Activated CD8-positive, alpha-beta memory T cell treated with anti-CD3 and anti-CD28 coated beads, Interleukin-2, amount 50 U/mL, for 24 hours (primary cell): ENCODE measurements around the gene COL4A2.
"Not testable (repeated sequence)": the region's sequence is repeated elsewhere in the genome, so short reads cannot be mapped to it uniquely, and the experiment has no call there.

Source experiments
- DNase-seq: peaks from one replicate; pipeline ENCODE4 v3.0.0-alpha.2; 2020; ENCODE audit errors: extremely low read depth

Gene COL4A2

DNA sequence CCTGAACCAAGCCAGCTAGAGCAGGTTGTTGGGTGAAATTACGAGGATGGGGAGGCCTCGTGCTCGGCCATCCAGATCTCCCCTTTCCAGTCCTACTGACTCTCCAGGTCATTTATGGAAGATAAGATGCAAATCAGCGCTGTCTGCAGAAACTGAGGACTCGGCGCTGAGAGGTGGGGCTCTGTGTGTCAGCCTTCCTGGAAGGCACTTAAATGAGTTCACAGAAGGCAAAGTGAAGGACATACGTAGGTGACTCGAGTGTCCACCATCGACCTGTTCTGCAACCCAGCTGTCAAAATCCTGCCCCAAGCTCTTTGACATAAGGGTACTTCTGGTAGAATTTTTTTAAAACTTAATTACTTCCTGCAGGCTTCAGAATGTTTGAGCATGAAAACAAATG, 168.0 kb downstream of the COL4A2 start:
- no peak for DNase-seq

DNA sequence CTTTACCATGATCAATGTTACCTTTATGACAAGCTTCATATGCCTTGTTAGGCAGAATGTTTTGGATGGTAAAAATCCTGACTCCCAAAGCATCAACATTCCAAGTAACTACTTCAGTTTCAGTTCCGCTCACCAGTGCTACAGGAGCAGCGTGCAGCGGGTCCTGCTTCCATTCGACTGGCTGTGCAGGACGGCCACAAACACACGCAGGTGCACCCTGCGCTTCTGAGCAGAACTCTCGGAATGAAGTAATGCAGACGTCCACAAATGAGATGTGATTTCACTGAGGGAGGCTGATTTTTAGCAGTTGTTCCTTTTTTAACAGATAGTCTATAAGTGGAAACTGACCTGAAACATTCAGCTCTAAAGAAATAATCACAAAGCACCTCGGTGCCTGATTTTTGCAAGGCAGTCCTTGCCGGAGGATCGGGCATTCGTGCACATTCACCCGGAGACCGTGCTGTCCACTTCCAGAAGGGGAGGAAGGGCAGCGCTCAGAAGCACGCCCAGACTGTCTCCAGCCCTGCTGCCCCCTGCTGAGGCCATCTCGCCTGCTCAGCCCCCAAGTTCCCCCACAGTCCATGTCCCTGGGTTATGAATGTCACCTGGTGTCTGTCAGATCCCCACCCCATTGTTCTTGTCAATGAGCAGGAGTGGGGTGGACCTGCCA, 168.6 kb downstream of the COL4A2 start:
- DNase-seq, result no peak

DNA sequence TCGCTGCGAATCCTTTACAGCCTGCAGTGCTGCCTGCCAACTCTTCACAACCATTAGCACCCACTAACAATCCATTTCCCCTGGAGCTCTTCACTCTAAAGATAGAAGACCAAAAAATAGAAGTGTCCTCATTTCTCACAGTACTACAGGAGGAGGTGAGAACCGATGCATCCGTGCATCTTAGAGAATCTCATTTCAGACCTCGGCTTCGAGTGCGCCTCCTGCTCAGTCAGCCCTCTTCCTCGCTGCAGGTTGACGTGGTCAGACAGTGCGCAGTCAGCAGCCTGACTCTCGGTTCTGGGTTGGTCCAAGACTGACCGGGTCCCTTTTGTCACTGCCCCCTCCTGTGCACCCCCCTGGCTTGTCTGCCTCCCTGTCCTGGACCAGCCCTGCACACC, 169.1 kb downstream of the COL4A2 start:
- no peak for DNase-seq

DNA sequence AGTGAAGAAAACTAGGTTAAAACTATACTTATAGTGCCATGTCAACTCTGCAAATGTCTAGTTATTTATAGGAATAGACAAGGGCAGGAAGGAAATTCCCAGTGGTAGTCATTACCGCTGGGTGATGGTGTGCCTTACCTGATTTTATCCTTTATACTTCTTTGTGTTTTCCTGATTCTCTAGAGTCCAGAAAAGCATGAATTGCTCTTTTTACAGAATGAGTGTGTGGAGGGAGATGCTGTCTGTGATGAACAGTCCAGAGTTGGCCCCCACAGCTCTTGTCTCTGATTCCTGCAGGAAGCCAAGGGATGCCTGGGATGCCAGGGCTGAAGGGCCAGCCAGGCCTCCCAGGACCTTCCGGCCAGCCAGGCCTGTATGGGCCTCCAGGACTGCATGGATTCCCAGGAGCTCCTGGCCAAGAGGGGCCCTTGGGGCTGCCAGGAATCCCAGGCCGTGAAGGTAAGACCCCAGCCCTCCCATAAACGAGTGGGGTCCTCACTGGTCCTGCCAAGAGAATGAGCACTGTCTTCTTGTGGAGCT, 170.7 kb downstream of the COL4A2 start:
- no peak for DNase-seq

DNA sequence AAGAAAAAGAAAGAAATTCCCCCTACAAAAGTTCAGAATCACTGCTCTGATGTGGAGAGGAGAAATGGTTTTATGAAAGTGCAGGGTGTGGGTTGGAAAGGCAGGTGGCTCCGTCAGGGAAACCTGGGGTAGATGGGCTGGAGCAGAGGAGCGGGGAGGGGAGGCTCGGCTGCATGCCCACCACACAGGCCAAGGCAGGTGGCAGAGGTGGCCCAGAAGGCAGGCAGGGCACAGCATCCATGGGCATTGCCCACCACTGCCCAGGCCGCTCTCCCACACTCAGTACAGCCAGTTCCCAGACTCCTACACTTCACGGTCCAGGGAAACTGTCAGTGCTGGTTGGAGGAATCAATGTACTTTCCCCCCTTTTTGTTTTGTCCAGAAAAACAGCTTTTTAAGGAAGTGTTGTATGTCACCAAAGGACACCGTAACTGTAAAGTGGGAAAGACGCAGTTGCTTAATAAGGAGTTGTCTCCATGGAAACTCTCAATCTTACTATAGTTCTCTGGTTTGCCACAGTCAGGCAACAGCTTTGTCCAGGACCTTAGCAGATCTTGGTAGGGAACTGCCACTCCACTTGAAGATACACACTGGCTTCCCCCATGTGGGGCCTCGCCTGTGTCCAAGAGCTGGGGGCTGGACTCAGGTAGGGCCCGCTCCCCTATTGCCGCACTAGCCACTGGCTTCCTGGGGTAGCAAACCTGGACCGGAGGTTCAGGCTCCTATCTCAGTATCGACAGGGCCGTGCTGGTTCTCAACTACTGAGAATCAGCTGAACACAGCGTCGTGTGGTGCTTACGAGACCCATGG, 171.5 kb downstream of the COL4A2 start:
- DNase-seq, result no peak

DNA sequence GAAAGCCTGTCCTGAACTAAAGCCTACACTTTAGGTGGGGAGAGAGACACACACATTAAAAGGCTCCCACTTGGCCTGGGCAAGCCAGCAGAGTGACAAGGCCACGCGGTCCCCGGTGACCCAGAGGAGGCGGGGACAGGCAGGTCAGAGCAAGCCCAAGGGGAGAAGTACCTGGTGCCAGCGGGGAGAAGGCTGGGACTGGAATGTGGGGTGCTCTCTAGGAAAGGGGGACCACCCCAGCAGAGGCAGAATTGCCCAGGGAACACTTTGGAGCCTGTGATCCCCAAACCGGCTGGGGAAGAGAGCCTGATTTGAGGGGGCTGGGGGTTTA, 172.1 kb downstream of the COL4A2 start:
- DNase-seq, result no peak

DNA sequence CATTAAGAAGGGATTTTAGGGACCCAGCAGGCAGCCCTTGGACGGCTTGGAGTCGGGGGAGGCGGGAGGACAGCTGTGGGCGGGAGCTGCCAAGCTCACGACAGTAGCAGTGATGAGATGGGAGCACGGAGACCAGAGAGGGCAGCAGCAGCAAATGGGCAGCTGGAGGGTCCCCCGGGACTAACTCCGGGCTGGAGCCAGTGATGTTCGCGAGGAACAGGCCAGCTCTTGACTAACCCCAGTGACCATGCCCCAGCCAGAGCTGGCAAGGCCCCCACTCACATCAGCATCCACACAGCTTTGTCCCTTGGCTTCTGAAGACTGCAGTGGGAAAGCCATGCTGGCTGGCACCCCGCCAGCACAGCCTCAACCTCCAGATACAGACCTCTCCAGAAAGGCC, 172.6 kb downstream of the COL4A2 start:
- DNase-seq, result no peak

DNA sequence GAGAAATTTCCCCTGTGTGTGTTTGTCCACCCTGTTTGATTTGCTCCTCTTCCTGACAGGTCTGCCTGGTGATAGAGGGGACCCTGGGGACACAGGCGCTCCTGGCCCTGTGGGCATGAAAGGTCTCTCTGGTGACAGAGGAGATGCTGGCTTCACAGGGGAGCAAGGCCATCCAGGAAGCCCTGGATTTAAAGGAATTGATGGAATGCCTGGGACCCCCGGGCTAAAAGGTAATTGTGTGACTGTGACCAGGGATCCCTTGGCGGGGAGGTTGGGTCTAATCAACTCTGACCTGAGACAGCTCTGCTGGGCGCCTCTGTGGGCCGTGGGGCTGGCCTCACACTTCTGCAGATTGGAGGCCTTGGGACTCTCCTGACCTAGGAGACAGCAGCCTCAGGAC, 173.1 kb downstream of the COL4A2 start:
- no peak for DNase-seq

DNA sequence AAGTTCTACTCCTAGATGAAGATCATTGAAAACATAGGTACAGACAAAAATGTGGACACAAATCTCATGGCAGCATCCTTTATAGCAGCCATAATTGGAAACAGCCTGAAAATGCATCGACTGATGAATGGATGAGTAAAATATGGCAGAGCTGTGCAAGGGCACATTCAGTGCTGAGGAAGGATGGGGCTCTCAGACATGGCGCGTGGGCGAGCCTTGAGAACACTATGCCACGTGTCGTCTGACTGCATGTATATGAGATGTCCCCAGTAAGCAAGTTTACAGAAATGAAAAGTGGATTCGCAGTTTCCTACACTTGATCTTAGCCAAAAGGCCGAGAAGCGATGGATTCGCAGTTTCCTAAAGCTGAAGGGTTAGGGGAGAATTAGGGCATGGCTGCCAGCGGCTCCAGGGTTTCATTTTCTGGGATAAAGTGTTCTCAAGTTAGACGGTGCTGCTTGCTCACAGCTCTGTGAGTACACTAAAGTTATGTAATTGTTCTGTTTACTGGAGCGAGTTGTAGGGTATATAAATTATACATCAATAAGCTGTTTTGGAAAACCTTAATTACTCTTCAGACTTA, 176.4 kb downstream of the COL4A2 start:
- DNase-seq, result no peak

DNA sequence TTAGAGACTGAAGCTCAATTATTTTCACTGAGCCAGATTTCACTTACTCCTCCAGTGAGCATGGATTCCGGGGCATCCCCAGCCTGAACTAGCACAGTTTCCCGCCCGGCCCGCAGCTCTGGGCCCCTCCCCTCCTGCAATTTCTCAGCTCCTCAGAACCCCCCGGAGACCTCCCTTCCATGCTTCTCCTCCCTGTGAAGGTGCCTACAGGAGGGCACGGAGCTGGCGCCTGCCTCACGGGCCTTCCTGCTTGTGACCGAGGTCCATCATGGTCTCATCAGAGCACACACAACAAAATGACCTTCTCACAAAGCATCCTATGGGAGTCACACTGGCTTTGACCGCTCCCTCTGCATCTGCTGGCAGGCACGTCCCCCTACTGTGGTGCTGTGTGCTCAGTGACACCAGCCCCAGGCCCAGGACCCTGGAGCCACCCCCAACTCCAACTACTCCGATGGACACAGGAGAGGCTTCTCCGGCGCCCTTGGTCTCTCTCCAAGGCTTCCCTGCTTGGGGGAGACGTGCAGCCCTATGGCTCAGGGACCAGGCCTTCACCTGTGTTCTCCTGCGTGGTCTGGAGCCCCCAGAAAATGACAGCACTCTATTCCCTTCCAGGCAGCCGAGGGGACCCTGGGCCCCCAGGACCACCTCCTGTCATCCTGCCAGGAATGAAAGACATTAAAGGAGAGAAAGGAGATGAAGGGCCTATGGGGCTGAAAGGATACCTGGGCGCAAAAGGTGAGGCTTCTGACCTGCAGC, 177.4 kb downstream of the COL4A2 start:
- DNase-seq, result no peak

DNA sequence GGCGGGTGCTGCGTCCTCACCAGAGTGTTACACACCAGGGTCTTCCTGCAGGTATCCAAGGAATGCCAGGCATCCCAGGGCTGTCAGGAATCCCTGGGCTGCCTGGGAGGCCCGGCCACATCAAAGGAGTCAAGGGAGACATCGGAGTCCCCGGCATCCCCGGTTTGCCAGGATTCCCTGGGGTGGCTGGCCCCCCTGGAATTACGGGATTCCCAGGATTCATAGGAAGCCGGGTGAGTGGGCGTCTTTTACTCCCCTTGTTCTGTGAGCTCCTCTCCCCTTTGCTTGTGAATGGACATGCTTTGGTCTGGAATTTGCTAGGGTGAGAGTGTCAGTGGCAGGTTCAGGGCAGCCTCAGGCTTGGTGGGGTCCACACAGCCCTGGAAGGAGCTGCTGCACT, 178.5 kb downstream of the COL4A2 start:
- no peak for DNase-seq

DNA sequence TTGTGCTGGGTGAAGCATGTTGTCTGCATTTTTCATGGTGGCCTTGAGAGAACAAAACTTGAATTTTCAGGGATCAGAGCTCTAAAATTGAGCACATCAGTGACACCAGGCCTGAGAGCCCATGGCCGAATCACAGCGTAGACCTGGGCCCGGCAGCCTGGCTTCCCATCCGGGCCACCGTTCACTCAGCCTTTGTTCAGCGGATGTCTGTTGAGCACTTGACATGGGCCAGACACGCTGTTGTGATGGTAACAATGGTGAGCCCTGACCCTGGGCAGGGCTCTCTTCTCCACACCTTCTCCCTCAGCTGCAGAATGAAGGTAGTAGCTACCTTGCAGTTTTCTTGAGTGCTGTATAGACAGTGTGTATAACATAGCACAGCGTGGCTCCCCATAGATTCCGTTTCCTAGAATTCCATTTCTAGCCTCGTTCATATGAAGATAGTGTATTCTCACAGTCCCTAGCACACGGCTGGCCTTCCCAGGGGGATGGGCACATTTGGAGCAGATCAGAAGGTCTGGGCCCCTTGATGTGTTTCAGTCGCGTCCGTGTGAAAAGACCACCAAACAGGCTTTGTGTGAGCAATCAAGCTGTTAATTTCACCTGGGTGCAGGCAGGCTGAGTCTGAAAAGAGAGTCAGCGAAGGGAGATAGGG, 179.1 kb downstream of the COL4A2 start:
- DNase-seq, result no peak

DNA sequence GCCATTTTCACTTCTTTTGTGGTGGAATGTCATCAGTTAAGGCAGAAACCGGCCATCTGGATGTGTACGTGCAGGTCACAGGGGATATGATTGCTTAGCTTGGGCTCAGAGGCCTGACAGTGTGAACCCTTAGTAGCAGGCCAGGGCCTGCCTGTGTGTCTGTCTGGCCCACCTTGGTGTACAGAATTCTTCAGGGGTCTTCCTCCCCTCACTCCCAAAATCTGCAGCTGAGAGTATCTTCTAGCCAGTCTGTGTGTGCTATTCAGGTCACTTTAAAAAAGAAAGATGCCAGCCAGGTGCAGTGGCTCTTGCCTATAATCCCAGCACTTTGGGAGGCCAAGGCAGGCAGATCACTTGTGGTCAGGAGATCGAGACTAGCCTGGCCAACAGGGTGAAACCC, 179.8 kb downstream of the COL4A2 start:
- DNase-seq, result not testable (repeated sequence)

DNA sequence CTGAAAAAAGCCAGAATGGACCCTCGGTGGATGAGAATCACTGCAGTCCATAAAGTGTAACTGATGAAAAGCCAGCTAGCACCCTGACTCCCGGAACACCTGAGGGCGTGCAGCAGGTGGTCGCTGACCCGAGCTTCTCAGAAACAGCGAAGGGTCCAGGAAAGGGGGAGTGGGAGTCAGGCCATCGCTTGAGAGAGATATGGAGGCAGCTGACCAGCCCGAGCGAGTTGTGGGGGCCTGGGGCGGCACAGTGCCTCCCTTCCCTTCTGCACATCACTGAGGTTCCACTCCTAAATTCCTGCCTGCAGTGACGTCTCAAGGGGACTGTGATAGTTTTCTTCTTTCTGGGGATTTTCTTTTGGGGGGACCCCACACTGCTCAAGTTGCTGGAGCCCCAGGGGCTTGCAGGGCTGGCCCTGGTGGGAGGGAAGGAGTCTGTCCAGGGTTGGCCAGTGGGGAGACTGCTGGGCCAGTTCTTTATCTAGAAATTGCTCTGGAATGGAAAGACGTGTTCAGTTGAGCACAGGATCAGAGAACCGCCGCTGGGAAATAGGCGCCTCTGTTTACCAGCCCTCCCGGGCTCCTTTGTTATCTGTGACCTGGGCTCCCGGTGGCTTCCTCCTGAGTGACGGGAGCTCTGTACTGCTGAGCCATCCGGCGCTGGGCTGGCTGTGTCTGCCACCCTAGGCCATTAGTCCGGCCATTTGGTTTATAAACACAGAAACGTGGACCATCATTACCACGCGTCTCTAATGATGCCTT, 183.1 kb downstream of the COL4A2 start:
- no peak for DNase-seq

DNA sequence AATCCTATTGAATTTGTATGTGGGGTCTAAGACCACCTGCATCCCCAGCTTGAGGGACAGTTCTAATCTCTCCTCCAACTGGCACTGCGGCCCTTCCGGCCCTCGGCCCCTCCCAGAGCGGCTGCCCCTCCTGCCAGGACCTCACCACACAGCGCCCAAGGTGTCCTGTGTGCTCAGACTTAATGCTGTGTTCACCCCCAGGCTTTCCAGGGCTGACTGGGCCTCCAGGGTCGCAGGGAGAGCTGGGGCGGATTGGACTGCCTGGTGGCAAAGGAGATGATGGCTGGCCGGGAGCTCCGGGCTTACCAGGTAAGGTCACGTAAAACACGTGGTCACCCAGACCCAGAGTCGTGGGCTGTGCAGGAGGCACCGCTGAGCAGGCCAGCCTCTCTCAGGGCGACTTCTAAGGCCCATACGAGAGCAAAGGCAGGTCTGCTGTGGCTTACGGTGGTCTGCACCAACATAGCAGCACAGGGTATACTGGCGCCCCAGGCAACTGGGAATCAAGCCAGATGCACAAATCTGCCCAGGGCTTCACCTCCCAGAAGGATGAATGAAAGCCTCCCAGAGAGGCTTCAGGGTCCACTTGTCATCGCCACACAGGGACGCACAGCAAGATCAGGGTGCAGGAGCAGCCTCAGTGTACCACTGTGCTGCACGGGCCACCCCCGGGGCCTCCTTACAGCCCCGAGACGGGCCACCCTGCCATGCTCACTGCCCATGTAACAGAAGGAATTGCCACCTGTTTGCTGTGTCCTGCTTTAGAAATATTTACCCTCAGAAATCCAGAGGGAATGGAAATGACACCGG, 185.0 kb downstream of the COL4A2 start:
- no peak for DNase-seq

DNA sequence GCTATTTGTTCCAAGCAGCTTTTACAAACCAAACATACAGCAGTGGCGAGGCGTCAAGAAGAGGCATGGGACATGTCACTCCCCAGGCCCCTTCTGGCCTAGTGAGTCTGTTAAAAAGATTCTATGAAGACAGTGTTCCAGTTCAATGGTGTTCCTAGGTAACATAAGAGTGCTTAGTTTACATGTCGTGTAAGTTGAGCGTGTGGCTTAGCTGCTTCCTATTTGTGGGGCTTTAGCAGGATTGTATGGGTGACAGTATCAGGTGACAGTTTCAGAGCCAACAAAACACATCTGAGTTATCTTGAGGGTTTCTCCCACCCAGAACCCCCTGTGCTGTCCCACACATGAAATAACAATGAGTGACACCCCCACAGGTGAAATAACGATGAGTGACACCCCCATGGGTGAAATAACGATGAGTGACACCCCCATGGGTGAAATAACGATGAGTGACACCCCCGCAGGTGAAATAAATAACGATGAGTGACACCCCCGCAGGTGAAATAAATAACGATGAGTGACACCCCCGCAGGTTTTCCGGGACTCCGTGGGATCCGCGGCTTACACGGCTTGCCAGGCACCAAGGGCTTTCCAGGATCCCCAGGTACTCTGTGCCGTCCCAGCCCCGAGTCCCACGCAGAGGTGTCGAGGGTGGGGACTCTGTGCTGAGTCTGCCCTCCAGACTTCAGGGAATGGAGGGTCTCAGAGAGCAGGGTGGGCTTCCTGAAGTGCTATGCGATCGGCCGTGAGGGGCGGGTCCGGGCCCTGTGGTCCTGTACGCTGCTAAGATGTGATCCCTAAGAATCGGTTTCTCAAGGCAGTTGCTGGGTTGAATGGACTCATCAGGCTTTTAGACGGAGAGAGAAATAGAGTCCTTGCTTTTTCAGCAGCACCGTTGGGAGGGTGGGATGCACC, 185.9 kb downstream of the COL4A2 start:
- no peak for DNase-seq

DNA sequence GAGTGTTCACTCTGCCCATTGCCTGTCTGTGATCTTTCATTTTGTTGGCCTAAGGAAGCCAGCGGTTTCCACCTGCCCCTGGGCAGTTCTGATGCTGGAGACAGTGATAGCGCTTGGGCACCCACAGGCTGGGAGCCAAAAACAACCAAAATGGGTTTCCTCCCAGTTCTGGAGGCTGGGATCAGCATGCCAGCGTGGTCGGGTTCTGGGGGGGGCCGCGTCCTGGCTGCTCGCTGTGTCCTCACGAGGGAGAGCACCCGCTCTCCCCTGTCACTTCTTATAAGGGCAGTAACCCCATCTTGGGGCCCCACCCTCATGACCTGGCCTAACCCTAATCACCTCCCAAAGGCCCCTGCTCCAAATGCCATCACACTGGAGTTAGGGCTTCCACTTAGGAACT, 186.5 kb downstream of the COL4A2 start:
- no peak for DNase-seq

DNA sequence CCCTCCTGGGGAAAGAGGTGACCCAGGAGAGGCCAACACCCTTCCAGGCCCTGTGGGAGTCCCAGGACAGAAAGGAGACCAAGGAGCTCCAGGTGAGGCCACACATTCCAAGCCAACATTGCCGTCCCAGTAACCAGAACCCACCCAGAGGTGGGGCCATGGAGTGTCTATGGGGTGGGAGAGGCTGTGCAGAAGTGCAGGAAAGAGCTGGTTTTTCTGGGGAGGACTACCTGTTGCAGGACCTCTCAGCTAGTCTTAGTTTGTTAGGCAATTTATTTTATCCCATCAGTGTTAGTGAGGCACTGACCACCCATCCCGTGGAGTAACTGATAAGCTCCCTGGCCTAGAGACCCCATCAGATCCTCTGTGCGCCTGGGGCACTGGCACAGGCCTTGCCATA, 188.3 kb downstream of the COL4A2 start:
- DNase-seq, result no peak

DNA sequence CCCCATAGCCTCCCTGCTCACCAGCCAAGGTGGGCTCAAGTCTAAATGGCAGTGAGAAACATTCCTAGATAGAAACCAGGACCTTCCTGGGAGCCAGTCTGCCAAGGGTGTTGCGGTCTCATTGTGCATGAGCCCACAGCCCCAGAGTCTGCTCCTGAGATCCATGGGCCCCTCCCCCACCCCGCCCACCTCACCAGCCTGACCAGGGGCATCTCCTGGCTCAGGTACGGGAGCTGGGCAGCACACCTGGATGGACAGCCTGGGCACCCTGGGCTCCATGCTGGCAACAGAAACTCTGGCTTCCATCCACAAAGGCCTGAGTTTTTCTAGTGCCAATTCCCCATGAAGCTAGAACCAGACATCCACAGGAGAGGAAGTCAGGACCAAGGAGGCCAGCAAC, 188.8 kb downstream of the COL4A2 start:
- no peak for DNase-seq
